Neutrophil (primary cell): Measurements from ENCODE around the gene TRAF3.

ENCODE experiments used
- H3K27ac ChIP-seq: fragments of 200-600 bp; sonication (generic); 2 replicates; pipeline ENCODE4 v1.5.1; 2016; ENCODE audit warnings: mild to moderate bottlenecking, moderate library complexity
- H3K27me3 ChIP-seq: fragments of 200-600 bp; sonication (generic); 2 replicates; pipeline ENCODE4 v1.6.0; 2016; ENCODE audit warnings: mild to moderate bottlenecking
- H3K36me3 ChIP-seq: fragments of 200-600 bp; sonication (generic); 2 replicates; pipeline ENCODE4 v1.5.1; 2017
- H3K4me1 ChIP-seq, 2 experiments: fragments of 200-600 bp in 1 of 2; sonication (generic) in 1 of 2; 1 replicate in 1 of 2; 2 replicates in 1 of 2; pipeline versions ENCODE4 v1.5.1 to v1.6.1; 2013 to 2016; ENCODE audit warnings: low read depth in 1 of 2, low read length in 1 of 2, mild to moderate bottlenecking in 1 of 2, moderate library complexity in 1 of 2; ENCODE audit not compliant: control insufficient read depth in 1 of 2, insufficient read depth in 1 of 2
- H3K4me3 ChIP-seq, 2 experiments: fragments of 200-600 bp in 1 of 2; sonication (generic) in 1 of 2; 1 replicate in 1 of 2; 2 replicates in 1 of 2; pipeline ENCODE4 v1.5.1; 2013 to 2016; ENCODE audit warnings: low read depth in 1 of 2, low read length in 1 of 2, mild to moderate bottlenecking in 1 of 2, moderate library complexity in 1 of 2
- H3K9me3 ChIP-seq: fragments of 200-600 bp; sonication (generic); 2 replicates; pipeline ENCODE4 v1.5.1; 2016
- TF ChIP-seq, protein P1 (sequence below): fragments of 200-600 bp; sonication (generic); IDR thresholded peaks from 2 replicates; pipeline ENCODE4 v1.5.1; 2016; ENCODE audit warnings: antibody characterized with exemption

TRAF3 gene

DNA sequence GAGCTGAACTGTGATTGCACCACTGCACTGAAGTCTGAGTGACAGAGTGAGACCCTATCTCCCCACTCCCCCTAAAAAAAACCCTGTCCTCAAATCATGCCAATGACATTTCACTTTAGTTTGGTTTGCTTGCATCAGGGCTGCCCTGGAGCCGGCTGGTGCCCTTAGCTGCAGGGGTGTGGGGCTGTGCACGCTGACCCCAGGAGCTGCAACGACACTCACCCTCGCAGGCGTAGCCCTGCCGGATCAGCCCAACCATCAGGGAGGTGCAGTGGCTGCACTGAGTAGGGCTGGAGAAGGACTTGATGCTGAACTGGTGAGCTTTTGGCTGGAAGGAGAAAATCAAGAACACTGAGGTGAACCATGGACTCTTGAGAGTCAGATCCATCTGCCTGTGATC is 175.0 kb downstream of the TRAF3 start:
- no peak overlapping the region for H3K27ac ChIP-seq
- no peaks in the 10 kb centered on the region for H3K27me3 ChIP-seq
- peaks cover 0 to 10% of the 10 kb centered on the region in 2 experiments for H3K4me1 ChIP-seq
- TF ChIP-seq, protein P1, sequence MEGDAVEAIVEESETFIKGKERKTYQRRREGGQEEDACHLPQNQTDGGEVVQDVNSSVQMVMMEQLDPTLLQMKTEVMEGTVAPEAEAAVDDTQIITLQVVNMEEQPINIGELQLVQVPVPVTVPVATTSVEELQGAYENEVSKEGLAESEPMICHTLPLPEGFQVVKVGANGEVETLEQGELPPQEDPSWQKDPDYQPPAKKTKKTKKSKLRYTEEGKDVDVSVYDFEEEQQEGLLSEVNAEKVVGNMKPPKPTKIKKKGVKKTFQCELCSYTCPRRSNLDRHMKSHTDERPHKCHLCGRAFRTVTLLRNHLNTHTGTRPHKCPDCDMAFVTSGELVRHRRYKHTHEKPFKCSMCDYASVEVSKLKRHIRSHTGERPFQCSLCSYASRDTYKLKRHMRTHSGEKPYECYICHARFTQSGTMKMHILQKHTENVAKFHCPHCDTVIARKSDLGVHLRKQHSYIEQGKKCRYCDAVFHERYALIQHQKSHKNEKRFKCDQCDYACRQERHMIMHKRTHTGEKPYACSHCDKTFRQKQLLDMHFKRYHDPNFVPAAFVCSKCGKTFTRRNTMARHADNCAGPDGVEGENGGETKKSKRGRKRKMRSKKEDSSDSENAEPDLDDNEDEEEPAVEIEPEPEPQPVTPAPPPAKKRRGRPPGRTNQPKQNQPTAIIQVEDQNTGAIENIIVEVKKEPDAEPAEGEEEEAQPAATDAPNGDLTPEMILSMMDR: no peak
- no peaks in the 10 kb centered on the region for H3K9me3 ChIP-seq
- H3K36me3 ChIP-seq: no peaks in the 10 kb centered on the region
- H3K4me3 ChIP-seq: no peak overlapping the region

DNA sequence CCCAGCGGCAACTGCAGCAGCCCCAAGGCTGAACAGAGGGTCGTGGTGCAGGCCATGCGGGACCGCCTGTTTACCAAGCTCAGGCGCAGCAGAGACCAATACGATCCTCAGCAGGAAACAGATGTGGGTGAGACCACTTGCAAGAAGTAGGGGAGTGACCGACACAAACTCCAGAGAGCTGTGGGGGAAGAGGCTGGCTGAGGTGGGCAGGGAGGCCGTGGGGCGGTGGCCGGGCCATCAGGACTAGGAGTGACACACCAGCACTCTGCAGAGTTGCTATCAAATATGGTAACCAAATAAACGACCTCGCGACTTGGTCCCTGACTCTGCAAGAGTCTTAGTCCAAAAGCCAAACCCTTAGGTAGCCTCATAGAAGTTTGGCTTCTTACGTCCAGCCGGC is 175.9 kb downstream of the TRAF3 start:
- H3K27me3 ChIP-seq: no peaks in the 10 kb centered on the region
- TF ChIP-seq, protein P1: no peak
- H3K27ac ChIP-seq: no peak overlapping the region
- no peaks in the 10 kb centered on the region for H3K9me3 ChIP-seq
- no peak overlapping the region for H3K4me3 ChIP-seq
- H3K36me3 ChIP-seq: no peaks in the 10 kb centered on the region
- peaks cover 0 to 10% of the 10 kb centered on the region in 2 experiments for H3K4me1 ChIP-seq

DNA sequence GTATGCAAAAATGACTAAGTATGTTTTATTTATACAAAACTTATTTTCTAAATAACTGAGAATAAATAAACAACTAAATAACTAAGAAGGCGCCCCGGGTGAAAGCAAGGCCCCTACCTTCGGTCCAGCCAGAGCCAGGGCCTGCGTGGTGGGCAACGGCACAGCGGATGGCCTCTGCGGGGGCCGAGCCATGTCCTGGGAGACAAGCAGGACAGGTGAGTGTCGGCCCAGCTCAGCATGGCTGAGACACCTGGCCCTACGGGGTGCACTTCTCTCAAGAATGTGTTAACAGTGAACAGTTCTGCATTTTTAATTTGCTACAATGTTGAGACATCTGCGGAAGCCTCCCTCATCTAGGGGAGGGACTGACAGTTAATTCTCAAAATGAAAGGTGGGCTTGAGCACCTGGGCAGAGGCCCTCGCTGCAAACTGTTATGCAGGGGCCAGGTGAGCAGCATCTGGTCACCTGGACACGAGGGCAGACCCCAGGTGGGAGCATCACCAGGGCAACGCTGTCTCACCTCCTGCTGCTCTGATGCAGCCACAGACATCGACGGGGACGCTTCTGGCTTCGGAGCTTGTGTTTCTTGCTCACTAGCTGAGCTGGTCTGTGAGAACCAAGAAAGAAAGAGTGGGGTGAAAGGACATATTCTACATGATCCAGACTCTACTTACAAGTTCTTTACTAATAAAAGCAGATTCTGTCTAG is 177.0 kb downstream of the TRAF3 start:
- H3K27me3 ChIP-seq: no peaks in the 10 kb centered on the region
- no peak overlapping the region for H3K4me3 ChIP-seq
- no peaks in the 10 kb centered on the region for H3K9me3 ChIP-seq
- H3K4me1 ChIP-seq: peaks cover 0 to 5% of the 10 kb centered on the region in 2 experiments
- no peaks in the 10 kb centered on the region for H3K36me3 ChIP-seq
- no peak overlapping the region for H3K27ac ChIP-seq
- TF ChIP-seq, protein P1: no peak

DNA sequence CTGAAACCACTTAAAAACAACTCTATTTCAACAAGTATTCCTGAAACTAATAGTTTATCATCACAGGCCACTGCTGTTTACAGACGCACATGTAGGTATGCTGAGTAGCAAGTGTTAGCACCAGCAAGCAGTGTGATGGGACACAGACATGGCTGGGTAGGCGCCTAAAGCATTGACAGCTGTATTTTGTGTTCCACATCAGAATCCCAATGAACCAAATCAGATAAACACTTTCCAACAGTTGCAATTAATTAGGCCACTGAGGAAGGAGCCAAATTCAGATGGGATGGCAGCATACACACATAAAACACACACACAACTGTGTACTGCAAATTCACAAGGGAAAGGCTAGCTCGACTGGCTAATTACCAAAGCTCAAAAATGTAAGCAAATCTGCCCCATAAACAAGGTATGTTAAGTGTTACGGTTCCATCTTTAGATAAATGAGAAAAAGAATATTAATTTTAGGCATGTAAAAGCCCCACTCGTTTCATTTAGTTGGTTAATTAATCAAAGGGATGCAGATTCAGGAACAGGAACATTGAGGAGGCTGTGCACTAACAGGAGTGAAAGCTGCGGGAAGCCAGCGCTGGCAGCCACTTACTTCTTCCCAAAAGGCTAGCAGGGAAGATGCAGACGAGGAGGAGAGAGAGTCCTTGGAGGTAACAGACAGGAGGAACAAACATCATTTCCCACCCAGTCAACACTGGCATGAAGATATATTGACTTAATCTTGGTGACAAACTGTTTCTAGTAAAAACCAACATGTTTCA is 178.6 kb downstream of the TRAF3 start:
- no peaks in the 10 kb centered on the region for H3K36me3 ChIP-seq
- H3K9me3 ChIP-seq: no peaks in the 10 kb centered on the region
- no peaks in the 10 kb centered on the region for H3K27me3 ChIP-seq
- H3K4me1 ChIP-seq: no peaks in the 10 kb centered on the region
- no peak overlapping the region for H3K27ac ChIP-seq
- TF ChIP-seq, protein P1: no peak
- no peak overlapping the region for H3K4me3 ChIP-seq

DNA sequence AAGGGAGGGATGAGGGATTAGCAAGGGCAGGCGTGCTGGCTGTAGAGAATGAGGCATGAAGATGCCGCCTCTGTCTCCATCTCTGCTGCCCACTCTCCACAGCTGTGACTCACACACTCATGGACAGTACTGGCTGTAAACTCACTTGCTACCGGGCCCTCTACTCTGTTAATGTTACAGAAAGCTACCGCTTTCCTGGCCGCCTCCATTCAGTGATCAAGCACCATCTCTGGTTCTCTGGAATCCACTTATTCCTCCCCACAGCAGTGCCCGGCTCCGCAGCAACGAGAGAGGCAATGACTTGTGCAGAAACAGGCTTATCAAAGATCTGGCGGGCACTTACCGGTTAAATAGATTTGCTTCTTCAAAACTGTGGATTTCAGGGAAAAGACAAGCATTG is 180.0 kb downstream of the TRAF3 start:
- H3K36me3 ChIP-seq: no peaks in the 10 kb centered on the region
- no peaks in the 10 kb centered on the region for H3K4me1 ChIP-seq
- TF ChIP-seq, protein P1: no peak
- H3K27ac ChIP-seq: no peak overlapping the region
- no peak overlapping the region for H3K4me3 ChIP-seq
- H3K9me3 ChIP-seq: no peaks in the 10 kb centered on the region
- no peaks in the 10 kb centered on the region for H3K27me3 ChIP-seq
